ENCODE results near the gene EME2.

Gene EME2

DNA sequence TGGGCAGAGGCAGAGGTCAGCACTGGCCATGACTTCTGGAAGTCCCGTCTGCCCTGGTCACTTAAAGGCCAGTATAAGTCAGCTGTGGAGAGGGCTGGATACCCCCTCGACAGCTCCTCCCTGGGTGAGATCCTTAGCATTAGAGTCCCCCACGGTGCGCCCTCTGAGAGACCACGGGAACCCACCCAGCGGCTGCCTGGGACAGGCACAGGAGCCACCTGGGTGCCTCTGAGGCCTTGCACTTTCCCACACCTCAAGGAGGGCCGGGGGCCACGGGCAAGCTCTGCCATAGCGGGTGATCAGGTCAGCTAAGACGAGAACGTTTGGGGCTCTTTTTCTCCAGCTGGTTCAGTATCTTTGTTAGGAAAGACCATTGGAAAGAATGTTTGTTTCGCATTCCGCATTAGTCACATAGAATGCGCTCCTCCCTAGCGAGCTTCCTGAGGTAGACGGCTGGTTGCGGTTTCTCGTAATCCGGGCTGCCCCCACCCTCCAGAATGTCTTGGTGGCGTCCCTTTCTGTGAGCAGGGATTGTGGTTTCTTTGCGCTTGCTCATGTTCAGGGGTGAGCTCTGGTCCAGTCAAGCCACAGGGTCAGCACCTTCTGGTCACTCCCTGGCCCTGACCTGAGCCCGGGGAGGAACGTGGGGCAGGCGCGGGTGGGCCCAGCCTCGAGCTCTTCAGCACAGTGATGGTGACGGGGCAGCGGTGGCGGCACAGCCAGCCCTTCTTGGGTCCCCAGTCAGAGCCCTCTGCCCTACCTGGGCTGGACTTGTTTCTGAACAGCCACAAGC, 26.5 kb upstream of the EME2 start:
- no peak for DNase-seq

DNA sequence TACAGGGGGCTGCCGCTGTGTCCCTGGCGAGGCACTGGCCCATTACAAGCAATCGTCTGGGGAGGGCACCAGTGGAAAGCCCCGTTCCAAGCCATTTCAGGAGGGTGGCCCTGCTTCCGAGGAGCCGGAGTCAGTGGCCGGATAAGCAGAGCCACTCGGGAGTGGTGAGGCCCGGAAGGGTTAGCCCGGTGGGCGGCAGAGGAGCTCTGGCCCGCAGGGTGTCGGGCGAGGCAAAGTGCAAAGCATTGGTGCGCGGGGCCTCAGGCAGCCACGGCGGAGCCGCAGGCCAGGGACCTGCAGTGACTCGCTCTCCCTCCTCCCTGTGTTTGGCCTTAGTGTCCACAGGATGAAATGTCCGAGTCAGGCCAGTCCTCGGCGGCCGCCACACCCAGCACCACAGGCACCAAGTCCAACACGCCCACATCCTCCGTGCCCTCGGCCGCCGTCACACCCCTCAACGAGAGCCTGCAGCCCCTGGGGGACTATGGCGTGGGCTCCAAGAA, 25.9 kb upstream of the EME2 start:
- DNase-seq, result no peak

DNA sequence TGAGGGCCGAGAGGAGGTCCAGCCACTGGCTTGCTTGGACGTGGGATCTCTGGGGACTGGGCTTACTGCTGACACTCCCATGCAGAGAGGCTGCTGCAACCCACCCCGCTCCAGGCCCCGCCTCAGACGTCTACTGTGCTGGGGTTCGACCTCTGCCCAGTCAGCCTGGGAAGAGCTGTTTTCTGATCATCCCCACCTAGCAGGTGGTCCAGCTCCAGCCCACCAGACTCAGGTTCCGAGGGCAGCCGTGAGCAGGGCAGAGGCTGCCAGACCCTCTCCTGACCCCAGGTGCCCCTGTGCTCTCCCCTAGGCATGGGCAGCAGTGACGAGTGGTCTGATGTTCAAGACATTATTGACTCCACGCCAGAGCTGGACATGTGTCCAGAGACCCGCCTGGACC, 24.7 kb upstream of the EME2 start:
- DNase-seq, result no peak

DNA sequence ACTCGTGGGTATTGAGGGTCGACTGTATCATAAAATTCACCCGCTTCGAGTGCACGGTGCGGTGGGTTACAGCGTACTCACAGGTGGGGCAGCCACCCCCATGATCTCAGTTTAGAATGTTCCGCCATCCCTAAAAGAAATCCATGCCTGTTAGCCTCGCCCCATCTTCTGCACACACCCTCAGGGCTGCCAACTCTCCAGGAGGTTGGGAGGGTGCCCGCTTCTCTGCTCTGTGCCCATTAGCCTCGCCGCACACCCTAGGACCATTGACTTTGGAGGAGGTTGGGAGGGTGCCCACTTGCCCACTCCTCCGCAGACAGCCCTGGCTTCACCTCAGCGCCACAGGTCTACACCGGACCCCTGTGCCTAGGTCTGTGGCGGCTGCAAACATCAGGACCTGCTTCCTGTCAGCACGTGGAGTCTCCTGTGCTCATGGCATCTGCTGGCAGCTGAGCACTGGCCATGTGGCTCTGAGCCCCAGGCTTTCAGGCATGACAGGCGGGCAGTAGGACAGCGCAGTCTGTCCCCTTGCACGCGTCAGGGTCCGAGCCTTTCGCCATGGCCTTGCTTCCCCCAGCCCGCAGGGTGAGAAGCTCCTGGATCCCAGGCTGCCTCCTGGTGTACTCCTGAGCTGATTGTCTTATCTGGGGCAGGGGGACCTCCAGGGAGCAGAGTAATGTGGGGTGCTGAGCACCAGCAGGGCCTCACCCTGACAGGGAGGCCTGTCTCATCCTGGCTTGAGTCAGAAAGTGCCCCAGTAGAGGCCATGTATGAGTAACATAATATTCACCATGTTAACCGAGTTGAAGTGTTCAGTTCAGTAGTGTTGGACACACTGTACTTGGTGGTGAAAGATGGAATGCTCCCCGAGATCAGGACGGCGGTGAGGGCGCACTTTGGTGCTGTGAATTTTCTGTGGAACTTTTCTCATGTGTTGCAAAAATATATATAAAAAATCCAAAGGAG, 23.2 kb upstream of the EME2 start:
- DNase-seq, result peak; percentile 23

DNA sequence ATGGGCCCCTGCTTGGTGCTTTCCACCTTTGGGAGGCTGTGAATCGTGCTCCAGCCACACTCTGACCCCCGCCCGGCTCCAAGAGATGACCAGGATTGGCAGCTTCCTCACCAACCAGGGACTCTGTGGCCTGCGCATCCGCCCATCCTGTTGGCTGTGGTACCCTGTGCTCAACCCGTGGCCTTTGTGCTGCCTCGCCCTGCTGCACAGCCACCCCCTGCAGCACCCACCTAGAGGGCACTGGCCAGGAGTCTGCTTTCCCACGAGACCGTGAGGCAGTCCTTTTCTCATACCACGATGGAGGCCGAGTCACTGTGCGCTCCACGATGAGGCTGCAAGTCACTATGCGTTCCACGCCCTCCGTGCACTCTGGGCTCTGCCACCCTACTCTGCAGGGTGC, 20.7 kb upstream of the EME2 start:
- DNase-seq, result no peak

DNA sequence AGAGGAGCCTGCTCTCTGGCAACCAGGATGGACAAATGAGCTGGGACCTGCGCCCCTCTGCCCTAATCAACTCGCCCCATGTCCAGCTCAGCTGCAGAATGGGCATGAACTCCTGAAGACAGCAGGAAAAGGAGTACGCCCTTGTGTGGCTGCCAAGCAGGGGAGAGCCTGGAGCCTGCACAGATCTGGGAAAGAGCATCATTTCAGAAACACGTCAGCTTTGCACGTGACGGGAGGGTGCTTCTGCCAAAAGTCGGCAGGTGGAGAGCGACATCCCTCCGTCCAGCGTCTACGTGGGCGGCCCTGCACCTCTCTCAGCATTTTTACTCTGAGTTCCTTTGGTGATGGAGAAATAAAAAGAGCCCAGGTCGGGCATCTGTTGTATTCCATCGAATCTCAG, 19.8 kb upstream of the EME2 start:
- no peak for DNase-seq

DNA sequence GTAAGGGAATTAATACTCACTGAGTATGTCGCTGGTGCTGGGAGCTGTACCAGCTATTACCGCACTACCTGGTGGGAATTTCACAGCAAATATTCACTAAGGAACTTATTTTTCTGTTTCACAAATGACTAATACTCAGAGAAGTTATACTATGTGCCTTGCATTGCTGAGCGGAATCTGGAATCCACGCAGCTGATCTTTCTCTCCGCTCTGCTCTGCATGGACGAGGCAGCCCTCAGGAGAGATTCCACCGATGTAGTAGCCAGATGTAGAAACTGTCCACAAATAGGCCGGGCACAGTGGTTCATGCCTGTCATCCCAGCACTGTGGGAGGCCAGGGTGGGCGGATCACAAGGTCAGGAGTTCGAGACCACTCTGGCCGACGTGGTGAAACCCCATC, 18.4 kb upstream of the EME2 start:
- no peak for DNase-seq

DNA sequence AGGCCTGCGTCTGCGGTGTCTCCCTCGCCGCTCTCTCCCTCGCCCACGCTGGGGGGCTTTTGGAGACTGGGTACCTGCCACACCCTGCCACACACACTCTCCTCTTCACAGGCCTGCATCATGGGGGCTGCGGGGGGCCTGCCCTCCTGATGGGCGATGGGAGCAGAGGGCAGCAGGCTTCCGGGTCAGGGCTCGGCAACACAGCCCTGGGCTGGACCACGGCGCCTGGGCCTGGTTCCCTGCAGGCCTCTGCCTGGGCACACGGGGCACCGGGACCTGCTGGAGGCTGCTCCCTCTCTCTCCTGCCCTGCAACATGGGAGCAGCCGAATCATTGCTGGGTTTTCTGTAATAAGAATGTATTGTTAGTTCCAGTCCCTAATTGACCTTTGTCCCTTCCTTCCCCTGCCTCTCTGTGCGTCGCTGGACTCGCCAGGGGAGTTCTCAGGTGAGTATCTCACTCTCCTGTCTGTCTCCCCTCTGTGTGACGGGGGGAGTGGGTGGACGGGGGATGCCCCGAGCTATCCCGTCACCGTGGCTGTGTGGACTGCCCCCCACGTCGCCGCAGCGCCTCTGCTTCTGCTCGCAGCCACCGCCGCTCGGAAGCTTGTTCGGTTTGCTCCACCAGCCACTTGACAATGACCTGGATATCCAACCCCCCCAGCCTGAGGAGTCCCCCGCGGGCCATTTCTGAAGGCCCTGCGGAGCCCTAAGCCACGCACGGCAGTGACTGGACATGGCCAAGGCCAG, 14.7 kb upstream of the EME2 start:
- DNase-seq, result peak; percentile 14

DNA sequence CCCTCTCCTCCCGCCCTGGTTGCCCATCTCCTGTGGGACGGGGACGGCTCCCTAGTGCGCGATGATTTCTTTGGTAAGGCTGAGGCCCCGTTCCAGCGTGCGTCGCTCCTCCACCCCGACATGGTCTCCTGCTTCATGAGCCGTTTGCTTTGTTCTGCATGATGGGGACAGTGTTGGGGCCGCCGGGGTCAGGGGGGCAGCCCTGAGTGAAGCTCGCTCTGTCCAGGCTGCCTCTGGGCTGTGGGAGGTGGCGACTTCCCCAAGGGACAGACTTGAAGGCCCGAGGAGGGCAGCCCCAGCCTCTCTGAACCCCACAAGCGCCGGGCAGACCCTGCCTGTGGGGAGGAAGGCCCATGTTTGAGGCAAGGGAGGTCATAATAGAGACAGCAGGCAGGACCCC, 13.7 kb upstream of the EME2 start:
- no peak for DNase-seq

DNA sequence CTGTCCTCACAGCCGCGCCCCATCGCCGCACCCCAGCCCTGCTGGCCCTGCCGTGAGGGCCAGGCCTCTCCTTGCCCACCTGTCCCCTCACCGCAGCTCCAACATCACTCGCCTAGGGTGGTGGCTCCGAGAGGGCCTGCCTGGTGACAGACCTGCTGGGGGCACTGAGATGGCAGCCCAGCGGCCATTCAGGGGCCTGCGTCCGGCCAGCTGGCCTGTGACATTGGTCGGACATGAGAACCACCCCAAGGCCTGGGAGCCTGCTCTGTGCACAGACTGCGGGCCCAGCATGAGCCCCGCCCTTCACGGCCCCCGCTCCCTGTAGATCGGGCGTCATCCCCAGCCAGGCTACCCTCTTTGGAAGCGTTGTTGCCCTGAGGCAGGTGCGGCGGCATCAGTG, 13.1 kb upstream of the EME2 start:
- DNase-seq, result peak; percentile 26

DNA sequence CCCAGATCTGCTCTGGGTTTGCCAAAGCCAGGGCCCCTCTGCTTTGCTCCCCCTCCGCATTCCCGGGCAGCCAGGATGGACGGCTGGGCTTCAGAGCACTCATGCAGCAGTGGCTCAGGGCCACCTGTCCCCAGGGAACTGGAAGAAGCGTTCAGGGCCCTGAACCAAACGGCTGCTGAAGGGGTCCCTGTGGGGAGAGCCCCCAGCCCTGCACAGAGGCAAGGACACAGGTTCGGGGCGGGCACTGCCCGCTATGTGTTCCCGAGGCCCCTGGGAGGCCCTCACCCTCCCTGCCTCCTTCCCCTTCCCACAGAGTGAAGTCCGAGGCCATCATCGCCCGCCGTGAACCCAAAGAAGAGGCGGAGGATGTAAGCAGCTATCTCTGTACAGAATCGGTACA, 11.7 kb upstream of the EME2 start:
- DNase-seq, result peak; percentile 25

DNA sequence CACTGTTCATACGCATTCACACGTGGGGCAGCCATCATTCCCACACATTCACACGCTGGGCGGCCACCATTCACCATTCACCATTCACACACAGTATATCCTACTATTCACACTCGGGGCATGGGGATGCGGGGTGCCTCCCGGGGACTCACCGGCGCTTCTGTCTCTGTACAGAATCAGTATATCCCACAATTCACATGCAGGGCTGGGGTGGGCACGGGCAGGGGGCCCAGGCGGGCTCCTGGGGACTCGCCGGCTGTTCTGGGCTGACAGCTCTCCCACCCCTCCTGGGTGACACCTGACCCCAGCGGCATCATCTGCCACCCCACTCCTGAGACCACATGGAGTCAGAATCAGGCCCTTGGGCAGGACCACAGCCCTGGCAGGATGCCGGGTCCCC, 10.9 kb upstream of the EME2 start:
- DNase-seq, result no peak

DNA sequence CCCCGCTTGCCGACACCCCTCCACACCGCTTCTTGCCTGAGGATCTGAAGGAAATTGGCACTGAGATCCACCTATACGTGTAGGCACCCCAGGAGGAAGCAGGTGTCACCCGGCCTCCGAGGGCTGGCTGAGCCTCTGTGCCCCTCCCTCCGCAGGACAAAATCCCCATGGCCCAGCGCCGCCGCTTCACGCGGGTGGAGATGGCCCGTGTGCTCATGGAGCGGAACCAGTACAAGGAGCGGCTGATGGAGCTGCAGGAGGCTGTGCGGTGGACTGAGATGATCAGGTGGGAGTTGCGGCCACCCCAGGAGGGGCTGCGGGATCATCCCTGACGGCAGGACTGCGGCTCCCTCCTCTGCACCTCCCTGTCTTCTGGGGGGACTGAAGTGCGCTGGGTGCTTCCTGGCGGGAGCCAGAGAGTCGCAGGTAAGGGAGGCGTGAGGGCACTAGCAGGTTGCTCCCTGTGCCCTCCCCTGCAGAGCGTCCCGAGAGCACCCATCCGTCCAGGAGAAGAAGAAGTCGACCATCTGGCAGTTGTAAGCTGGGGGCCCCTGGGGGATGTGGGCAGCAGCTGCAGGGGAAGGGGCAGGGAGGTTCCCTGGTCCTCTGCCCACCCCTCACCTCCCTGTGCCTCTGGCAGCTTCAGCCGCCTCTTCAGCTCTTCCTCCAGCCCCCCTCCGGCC, 10.3 kb upstream of the EME2 start:
- DNase-seq, result no peak

DNA sequence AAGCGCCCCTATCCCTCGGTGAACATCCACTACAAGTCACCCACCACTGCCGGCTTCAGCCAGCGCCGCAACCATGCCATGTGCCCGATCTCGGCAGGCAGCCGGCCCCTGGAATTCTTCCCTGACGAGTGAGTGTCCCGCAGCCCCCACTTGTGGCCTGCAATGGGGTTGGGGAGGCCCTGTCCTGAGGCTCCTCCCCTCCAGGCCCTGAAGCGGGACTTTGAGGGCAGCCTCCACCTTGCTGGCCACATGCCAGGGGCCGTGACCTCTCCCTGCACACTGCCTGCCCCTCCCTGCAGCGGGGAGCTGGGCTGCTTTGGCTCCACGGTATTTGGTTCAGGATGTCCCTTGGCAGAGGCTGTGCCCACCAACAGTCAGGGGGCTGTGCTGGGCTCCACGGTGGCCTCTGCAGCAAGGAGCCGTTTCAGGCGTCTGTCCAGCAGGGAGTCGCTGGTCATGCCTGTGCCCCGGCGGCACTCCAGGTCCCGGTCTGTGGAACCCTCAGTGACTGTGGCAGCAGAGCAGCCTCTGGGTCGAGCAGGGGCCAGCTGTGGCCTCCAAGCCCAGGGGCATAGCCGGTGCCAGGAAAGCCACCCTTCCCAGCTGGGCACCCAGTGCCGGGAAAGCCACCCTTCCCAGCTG, 9.6 kb upstream of the EME2 start:
- DNase-seq, result no peak

DNA sequence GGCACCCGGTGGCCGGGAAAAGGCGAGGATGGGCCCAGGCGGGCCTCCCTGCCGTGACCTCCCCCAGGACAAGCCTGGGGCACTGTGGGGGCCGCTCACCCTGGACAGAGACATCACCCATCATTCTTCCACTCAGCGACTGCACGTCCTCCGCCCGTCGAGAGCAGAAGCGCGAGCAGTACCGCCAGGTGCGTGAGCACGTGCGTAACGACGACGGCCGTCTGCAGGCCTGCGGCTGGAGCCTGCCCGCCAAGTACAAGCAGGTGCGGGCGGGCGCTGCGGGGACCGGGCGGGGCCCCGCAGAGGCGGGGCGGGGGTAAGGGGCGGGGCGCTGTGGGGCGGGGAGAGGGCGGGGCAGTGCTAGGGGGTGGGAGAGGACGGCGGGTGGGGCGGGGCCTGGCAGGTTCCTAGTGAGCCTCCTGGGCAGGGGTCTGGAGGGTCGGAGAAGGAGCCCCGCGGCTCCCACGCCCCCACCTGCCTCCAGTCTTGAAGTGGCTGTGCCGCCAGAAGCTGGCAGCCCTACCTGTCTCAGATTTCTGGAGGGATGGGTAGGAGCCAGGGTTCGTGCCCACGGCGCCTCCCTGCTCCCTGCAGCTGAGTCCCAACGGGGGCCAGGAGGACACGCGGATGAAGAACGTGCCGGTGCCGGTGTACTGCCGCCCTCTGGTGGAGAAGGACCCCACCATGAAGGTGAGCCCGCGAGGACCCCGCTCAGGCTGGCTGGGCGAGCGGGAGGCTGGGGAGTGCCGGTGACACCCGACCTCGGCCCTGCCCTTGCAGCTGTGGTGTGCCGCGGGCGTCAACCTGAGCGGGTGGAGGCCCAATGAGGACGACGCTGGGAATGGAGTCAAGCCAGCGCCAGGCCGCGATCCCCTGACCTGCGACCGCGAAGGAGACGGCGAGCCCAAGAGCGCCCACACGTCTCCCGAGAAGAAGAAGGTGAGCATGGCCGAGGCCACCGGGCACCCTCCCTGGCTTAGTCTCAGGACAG, 8.8 kb upstream of the EME2 start:
- no peak for DNase-seq

DNA sequence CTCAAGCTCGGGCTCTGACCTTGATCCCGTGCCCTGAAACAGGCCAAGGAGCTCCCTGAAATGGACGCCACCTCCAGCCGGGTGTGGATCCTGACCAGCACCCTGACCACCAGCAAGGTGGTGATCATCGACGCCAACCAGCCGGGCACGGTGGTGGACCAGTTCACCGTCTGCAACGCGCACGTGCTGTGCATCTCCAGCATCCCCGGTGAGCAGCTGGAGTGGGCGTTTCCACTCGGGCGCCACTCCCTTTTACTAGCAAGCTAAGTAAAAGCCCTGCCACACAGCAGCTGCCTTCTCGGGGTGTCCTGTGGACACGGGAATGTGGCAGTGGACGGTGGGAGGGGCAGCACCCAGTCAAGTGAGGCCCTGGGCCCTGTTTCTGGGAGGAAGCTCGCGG, 7.6 kb upstream of the EME2 start:
- no peak for DNase-seq

DNA sequence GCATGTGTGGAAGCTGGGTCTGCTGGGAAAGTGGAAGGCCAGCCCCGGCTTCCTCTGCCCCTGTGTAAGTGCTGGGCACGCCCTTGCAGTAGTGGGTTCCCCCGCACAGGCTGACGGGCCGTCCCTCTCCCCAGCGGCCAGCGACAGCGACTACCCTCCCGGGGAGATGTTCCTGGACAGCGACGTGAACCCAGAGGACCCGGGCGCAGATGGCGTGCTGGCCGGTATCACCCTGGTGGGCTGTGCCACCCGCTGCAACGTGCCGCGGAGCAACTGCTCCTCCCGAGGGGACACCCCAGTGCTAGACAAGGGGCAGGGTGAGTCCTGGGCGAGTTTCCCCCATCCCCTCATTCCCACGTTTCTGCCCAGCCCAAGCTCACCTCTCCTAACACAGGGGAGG, 6.8 kb upstream of the EME2 start:
- no peak for DNase-seq

DNA sequence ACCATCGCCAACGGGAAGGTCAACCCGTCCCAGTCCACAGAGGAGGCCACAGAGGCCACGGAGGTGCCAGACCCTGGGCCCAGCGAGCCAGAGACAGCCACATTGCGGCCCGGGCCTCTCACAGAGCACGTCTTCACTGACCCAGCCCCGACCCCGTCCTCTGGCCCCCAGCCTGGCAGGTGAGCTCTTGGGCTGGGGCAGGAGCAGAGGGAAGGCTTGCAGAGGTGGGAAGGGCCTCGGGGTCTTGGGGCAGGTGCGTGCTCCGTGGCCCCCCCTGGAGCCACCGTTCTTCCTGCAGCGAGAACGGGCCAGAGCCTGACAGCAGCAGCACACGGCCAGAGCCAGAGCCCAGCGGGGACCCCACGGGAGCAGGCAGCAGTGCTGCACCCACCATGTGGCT, 6.4 kb upstream of the EME2 start:
- no peak for DNase-seq

DNA sequence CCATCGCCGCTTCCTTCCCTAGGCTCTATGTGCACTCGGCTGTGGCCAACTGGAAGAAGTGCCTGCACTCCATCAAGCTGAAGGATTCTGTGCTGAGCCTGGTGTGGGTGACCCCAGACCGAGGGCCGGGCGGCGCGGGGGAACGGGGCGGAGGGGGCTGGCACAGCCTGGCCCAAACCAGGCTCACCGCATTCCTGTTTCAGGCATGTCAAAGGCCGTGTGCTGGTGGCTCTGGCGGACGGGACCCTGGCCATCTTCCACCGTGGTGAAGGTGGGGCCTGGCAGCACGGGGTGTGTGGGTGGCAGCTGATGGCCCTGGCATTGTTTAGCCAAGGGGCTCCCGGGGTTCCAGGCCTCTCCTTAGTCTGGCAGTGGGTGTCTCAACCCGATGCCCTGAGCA, 5.9 kb upstream of the EME2 start:
- no peak for DNase-seq

DNA sequence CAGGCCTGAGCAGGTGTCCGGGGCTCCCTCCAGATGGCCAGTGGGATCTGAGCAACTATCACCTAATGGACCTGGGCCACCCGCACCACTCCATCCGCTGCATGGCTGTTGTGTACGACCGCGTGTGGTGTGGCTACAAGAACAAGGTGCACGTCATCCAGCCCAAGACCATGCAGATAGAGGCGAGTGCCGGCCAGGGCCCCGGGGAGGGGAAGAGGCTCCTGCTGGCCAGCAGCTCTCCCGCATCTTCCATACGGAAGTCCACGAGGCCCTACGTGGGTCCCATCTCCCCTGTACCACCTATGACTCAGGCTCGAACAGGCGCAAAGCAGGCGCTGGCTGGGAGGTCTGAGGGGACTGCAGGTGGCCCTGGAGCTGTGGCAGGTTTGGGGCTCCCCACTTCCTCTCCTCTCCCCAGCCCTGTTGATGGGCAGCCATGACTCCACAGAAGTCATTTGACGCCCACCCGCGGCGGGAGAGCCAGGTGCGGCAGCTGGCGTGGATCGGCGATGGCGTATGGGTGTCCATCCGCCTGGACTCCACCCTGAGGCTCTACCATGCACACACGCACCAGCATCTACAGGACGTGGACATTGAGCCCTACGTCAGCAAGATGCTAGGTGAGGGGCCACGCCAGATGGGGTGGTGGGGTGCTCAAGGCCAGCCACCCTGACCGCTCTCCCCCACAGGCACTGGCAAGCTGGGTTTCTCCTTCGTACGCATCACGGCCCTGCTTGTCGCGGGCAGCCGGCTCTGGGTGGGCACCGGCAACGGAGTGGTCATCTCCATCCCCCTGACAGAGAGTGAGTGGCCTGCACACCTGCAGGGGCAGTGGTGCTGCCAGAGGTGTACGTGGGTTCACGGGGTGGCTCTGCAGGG, 5.3 kb upstream of the EME2 start:
- DNase-seq, result no peak
